GM19455 (cell line): ENCODE data around the gene SEMA6B.

Experiments
- ATAC-seq: cut with Tn5 transposase; IDR thresholded peaks from one replicate; pipeline ENCODE4 v1.9.1; 2021; ENCODE audit not compliant: unreplicated experiment

The SEMA6B gene

DNA sequence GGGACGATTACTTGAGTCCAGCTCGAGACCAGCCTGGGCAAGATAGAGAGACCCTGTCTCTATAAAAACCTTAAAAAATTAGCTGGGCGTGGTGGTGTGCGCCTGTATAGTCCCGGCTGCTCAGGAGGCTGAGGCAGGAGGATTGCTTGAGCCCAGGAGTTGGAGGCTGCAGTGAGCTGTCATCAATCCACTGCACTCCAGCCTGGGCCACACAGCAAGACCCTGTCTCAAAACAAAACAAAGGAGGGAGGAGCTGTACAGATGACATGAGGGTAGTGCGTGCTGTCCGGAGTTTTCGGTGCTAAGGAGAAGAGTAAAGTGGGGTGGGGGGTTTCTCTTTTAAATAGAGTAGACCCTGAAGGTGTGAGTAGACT lies 64.8 kb downstream of the SEMA6B start:
- ATAC-seq: no peak

DNA sequence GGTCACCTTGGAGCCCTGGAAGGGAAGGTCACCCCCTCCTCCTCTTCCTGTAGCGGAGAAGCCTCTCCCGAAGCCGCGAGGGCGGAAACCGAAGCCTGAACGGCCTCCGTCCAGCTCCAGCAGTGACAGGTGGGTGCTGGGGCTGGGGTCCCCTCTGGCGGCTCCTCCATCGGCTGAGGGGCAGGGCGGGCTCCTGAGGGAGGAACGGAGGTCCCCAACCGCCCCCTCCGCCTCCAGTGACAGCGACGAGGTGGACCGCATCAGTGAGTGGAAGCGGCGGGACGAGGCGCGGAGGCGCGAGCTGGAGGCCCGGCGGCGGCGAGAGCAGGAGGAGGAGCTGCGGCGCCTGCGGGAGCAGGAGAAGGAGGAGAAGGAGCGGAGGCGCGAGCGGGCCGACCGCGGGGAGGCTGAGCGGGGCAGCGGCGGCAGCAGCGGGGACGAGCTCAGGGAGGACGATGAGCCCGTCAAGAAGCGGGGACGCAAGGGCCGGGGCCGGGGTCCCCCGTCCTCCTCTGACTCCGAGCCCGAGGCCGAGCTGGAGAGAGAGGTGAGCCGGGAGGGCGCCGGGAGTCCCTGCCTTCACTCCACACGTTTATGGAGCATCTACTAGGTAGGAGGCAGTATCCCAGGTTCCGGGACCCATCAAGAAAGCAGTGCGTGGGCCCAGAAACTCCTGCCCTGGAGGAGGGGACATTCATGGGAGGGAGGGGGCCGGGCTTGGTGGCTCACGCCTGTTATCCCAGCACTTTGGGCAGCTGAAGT lies 65.4 kb downstream of the SEMA6B start:
- no peak for ATAC-seq

DNA sequence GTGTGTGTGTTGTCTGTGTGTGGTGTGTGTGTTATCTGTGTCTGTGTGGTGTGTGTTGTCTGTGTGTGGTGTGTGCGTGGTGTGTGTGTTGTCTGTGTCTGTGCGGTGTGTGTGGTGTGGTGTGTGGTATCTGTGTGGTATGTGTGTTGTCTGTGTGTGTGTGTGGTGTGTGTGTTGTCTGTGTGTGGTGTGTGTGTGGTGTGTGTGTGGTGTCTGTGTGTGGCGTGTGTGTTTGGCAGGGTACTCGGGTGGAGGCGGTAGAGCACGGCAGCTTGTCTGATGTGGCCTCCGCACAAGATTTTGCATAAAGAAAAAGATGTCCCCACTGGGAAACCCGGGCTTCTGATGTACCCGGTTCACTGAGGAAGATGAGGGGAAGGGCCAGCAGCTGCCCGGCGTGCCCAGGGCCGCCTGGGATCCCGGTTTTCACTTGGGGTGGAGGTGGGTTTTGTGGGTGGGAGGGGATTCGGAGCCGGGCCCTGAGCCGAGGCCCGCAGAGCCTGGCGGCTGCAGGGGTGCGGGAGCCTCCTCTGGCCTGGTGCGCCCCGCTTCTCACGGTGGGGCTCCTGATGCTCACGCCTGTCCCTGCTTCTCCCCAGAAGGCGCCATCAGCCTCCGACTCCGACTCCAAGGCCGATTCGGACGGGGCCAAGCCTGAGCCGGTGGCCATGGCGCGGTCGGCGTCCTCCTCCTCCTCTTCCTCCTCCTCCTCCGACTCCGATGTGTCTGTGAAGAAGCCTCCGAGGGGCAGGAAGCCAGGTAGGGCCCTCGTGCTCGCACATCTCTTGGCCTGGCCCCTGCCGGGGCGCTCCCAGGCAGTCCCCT lies 66.2 kb downstream of the SEMA6B start:
- no peak for ATAC-seq
